Measurements from ENCODE around the gene CD69.
A peak's percentile ranks its signal among the peaks of the same experiment; 100 is the strongest.
"Not testable (repeated sequence)": the region's sequence is repeated elsewhere in the genome, so short reads cannot be mapped to it uniquely, and the experiment has no call there.

Gene CD69

GRCh38 chr12:9745199-9745598 is 15.5 kb downstream of the CD69 start:
- DNase-seq, result no peak

- DNase-seq, result no peak
Measured at GRCh38 chr12:9742661-9743060, 18.0 kb downstream of the CD69 start.

- DNase-seq, result peak; percentile 52
Measured at GRCh38 chr12:9741726-9742125, 19.0 kb downstream of the CD69 start.

GRCh38 chr12:9740106-9740750 is 20.5 kb downstream of the CD69 start:
- no peak for DNase-seq

- DNase-seq, result not testable (repeated sequence)
Measured at GRCh38 chr12:9739404-9740105, 21.1 kb downstream of the CD69 start.

GRCh38 chr12:9738905-9739304 is 21.8 kb downstream of the CD69 start:
- DNase-seq, result not testable (repeated sequence)

GRCh38 chr12:9736936-9737705 is 23.6 kb downstream of the CD69 start:
- DNase-seq, result no peak

GRCh38 chr12:9735601-9736000 is 25.1 kb downstream of the CD69 start:
- no peak for DNase-seq

GRCh38 chr12:9732921-9733461 is 27.7 kb downstream of the CD69 start, which contains the start of gene CLECL1:
CLECL1 (minus strand) TSS chr12:9733097.
- DNase-seq, result no peak

- DNase-seq, result no peak
Measured at GRCh38 chr12:9731797-9732196, 28.9 kb downstream of the CD69 start.

- no peak for DNase-seq
Measured at GRCh38 chr12:9731393-9731792, 29.3 kb downstream of the CD69 start.

GRCh38 chr12:9730591-9730990 is 30.1 kb downstream of the CD69 start:
- no peak for DNase-seq

- DNase-seq, result no peak
Measured at GRCh38 chr12:9730011-9730410, 30.7 kb downstream of the CD69 start.

GRCh38 chr12:9729082-9729481 is 31.6 kb downstream of the CD69 start:
- no peak for DNase-seq

GRCh38 chr12:9727813-9728212 is 32.9 kb downstream of the CD69 start:
- no peak for DNase-seq

- DNase-seq, result no peak
Measured at GRCh38 chr12:9725213-9725870, 35.4 kb downstream of the CD69 start.

GRCh38 chr12:9724023-9724422 is 36.7 kb downstream of the CD69 start:
- no peak for DNase-seq

GRCh38 chr12:9721394-9722092 is 39.2 kb downstream of the CD69 start:
- no peak for DNase-seq

GRCh38 chr12:9719790-9720189 is 40.9 kb downstream of the CD69 start:
- DNase-seq, result no peak

- no peak for DNase-seq
Measured at GRCh38 chr12:9718968-9719367, 41.7 kb downstream of the CD69 start.

GRCh38 chr12:9717070-9717925 is 43.4 kb downstream of the CD69 start:
- no peak for DNase-seq
